Activated T-helper 1 cell treated with Interleukin-2 at 50 U/mL for 16 hours (primary cell): ENCODE results near the gene CAPN6.

Source experiments
- DNase-seq: peaks from one replicate; pipeline ENCODE4 v3.0.0-alpha.2; 2020; ENCODE audit warnings: low read depth

The CAPN6 gene

GRCh38 chrX:111199505-111199904, 70.8 kb downstream of the CAPN6 start:
- no peak for DNase-seq
